GM19468 (cell line): Measurements from ENCODE around the gene PRKAR1B.

Experiments used
- ATAC-seq: cut with Tn5 transposase; IDR thresholded peaks from one replicate; pipeline ENCODE4 v1.9.1; 2021; ENCODE audit warnings: mild to moderate bottlenecking, moderate library complexity, moderate number of reproducible peaks; ENCODE audit not compliant: unreplicated experiment; ENCODE audit errors: extremely low read depth

The PRKAR1B gene

DNA sequence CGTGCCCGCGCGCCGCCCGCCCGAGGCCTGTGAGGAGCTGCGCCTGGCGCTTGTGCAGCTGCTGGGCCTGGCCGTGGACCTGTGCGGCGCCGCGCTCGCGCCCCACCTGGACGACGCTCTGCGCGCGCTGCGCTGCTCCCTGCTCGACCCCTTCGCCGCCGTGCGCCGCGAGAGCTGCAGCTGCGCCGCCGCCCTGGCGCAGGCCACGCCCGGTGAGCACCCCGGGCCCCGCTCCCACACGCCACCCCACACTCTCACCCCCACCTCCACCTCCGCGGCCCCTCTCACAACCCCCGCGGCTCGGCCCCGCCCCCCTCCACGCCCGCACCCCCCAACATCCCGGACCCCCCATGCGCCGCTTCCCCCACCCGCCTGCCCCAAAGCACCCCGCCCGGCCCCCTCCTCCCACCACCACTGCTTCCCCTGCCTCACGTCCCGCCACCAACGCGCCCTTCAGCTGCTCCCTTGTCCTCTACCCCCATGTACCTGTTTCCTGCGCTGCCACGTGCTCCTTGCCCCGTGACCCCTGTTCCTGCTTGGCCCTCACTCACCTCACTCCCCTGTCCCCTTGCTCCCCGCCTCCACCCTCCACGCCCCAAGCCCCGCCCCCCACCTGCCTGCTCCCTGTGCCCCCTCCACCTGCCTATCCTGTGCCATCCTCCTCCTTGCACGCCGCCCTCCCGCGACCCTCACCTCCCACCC, at the start of gene PRKAR1B:
TSS of gene PRKAR1B (minus strand) at position 178 of the 702 bp plus-strand sequence. CDS start 15,776 bp downstream, outside the sequence.
- no peak for ATAC-seq

DNA sequence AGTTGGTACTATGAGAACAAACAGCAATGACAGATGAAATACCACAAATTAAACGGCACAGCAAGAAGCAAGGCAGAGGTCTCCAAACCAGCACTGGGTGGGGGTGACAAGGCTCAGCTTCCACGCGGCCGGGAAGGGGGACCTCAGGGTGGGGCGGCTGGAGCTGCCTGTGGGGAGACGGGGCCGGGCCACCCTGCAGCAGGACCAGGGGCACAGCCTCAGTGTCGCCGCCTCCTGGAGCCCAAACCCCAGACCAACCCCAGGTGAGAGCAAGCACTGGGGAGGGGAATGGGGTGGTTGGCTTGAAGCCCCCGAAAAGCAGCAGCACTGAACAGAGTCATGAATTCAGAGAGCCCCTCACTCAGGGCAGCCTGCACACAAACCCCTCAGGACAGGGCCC, 49.3 kb upstream of the PRKAR1B start:
- ATAC-seq = no peak

- no peak for ATAC-seq
Observed at GRCh38 chr7:774161-775109, 47.4 kb upstream of the PRKAR1B start.

DNA sequence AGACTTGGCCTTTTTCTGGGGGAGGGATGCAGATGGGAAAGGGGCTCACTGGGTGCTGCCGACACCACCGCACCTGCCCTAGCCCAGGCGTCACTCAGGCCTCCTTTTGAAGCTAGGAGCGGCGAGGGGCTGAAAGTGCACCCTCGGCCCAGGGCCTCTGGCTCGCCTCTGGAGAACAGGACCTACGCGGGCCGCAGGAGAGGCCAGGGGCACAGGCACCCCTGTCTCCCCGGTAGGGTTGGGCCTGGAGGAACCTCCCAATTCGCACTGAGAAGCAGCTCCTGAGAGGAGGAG, 46.5 kb upstream of the PRKAR1B start:
- no peak for ATAC-seq

- no peak for ATAC-seq
Observed at GRCh38 chr7:772861-773621, 46.0 kb upstream of the PRKAR1B start.

DNA sequence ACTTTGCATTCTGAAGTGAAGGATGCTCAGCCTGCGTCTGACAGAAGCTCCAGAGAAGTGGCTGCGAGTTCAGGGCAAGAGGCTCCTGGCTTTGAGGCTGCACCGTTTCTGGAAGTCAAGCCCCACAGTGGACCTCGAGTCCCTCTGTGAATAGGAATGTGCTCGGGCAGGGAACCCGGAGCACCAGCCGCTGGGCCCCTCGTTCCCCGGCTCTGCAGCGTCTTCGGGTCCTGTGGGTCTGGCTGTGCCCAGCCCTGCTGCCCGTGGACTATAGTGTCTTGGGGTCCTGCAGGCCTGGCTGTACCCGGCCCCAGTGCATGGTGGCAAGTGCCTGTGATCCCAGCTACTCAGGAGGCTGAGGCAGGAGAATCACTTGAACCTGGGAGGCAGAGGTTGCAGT, 45.3 kb upstream of the PRKAR1B start:
- ATAC-seq = no peak

DNA sequence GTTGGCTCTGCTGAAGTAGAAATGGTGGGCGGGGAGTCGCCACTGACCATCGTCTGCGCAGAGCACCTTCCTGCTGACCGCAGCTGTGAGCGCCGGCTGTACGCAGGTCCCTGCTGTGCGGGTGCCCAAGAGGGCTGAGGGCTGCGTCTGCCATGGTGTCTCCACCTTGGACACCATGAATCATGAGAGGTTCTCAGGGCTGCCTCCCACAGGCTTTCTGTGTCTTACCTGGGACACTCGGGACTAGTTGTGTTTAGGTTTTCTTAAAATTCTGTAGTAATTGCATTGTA, 44.9 kb upstream of the PRKAR1B start:
- ATAC-seq = no peak

GRCh38 chr7:771234-772004, 44.3 kb upstream of the PRKAR1B start:
- no peak for ATAC-seq

DNA sequence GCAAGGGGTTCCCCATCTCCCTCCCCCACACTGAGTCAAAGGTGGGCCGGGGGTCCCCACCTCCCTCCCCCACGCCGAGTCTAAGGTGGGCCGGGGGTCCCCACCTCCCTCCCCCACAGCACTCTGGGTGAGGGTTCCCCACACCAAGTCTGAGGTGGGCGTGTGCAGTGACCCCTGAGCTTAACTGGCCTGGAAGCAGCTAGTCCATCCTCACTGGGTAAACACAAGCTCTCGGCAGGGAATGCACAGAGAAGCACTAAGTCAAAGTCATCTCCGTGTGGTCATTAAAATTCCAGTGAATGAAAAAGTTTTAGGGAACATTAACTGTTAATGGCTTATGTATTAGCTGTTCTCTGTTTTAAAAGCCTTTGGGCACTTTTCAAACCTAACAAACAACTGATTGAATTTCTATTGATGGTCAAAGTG, 43.7 kb upstream of the PRKAR1B start:
- no peak for ATAC-seq

DNA sequence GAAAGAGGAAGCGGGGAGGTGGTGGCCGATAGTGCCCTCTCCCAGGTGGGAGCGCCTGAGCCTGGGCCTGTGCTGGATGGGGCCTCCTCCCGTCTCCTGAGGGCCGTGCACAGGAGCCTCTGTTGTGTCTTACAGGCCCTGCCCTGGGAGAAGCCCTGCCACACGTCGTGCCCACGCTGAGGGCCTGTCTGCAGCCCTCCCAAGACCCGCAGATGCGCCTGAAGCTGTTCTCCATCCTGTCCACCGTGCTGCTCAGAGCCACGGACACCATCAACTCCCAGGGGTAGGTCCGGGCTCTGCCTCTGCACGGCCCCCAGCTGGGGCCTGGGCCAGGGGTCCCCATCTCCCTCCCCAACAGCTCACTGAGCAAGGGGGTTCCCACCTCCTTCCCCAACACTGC, 43.3 kb upstream of the PRKAR1B start:
- ATAC-seq = no peak

- ATAC-seq = no peak
Observed at GRCh38 chr7:768881-769504, 41.9 kb upstream of the PRKAR1B start.

DNA sequence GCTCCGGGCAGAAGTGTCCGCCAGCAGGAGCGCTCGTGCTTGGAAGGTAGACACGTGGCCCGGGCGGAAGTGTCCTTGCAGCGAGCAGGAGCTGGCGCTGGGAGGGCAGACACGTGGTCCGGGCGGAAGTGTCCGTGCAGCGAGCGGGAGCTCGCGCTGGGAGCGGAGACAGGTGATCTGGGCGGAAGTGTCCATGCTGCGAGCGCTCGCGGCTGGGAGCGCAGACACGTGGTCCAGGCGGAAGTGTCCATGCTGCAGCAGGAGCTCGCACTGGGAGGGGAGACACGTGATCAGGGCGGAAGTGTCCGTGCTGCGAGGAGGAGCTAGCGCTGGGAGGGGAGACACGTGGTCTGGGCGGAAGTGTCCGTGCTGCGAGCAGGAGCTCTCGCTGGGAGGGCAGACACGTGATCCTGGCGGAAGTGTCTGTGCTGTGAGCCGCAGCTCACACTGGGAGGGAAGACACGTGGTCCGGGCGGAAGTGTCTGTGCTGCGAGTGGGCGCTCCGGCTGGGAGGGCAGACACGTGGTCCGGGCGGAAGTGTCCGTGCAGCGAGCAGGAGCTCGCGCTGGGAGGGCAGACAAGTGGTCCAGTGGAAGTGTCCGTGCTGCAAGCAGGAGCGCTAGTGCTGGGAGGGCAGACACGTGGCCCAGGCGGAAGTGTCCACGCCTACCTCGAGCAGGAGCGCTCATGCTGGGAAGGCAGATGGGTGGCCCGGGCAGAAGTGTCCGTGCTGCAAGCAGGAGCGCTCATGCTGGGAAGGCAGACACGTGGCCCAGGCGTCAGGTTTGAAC, 41.1 kb upstream of the PRKAR1B start:
- peak; percentile 14 for ATAC-seq

DNA sequence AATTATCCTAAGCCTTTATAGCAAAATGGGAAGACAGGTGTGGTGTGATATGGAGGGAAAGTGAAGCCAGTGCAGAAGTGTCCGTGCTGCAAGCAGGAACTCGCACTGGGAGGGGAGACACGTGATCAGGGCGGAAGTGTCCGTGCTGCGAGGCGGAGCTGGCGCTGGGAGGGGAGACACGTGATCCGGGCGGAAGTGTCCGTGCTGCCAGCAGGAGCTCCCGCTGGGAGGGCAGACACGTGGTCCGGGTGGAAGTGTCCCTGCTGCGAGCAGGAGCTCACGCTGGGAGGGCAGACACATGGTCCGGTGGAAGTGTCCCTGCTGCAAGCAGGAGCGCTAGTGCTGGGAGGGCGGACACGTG, 40.5 kb upstream of the PRKAR1B start:
- ATAC-seq = no peak

GRCh38 chr7:765383-765782, 38.3 kb upstream of the PRKAR1B start:
- ATAC-seq = no peak

DNA sequence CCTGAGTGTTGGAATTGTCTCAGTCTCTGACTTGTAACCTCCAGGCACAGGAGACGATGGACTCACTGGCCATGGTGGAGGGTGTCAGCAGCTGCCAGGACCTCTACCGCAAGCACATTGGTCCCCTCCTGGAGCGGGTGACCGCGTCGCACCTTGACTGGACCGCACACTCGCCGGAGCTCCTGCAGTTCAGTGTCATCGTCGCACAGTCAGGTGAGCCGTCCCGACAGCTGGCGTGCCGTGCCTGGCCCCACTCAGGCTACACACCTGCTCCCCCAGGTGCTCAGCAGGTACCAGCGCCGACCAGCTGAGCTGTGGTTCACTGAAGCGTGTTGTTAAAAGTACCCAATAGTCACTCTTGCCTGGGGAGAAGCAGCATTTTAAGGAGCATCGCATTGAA, 36.7 kb upstream of the PRKAR1B start:
- no peak for ATAC-seq

- no peak for ATAC-seq
Observed at GRCh38 chr7:762885-763284, 35.8 kb upstream of the PRKAR1B start.

- no peak for ATAC-seq
Observed at GRCh38 chr7:761631-762030, 34.5 kb upstream of the PRKAR1B start.

DNA sequence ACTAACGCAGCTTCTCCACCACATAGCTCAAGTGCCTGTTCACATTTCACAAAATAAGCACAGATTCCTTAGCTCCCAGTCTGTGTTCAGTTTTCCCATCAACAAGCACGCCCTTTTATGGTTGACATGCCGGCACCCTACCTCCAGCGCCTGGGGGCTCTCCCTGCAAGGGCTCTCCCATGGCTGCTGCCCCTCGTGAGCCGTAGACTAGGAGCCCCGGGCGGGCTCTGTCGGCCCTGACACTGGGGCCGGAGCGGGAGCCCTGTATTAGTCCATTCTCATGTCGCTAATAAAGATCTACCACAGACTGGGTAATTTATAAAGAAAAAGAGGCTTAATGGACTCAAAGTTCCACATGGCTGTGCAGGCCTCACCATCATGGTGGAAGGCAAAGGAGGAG, 34.0 kb upstream of the PRKAR1B start:
- ATAC-seq = no peak

- ATAC-seq = no peak
Observed at GRCh38 chr7:760006-760405, 32.9 kb upstream of the PRKAR1B start.
